ENCODE data around the gene RALB. TPM values are rescaled to one million over a fixed set of nuclear protein-coding genes. Genes with fewer than 3 reads are reported as not detected.
"Not testable (repeated sequence)": the region's sequence is repeated elsewhere in the genome, so short reads cannot be mapped to it uniquely, and the experiment has no call there.

The RALB gene
- total RNA-seq, 1 donor from 2014 or later = 50.5 TPM

GRCh38 chr2:120224735-120225548 is 27.7 kb upstream of the RALB start:
- no peak for DNase-seq (ENCODE audit: low spot score)

DNA sequence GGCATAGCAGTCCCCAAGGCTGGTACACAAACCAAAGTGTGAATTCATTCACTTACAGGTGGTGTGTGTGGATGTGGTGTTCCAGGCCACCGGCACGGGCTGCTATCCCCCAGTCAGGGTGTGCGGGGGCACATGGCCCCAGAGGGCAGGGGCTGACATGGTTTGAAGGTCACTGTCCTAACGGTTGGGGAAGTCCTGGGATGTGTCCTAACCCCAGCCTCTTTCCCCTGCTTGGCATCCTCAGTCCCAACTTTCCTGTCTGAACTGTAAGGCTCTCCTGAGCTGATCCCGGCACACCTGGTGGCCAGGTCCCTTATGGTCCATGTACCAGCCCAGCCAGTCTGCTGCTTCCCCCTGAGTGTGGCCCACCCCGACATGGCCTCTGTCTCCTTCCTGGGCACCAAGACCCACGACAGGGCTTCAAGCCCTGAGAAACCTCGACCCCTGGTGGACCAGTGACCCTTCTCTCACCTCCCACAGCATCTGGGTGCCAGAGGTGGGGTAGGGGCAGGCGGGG is 27.0 kb upstream of the RALB start:
- DNase-seq (ENCODE audit: low spot score) = no peak

DNA sequence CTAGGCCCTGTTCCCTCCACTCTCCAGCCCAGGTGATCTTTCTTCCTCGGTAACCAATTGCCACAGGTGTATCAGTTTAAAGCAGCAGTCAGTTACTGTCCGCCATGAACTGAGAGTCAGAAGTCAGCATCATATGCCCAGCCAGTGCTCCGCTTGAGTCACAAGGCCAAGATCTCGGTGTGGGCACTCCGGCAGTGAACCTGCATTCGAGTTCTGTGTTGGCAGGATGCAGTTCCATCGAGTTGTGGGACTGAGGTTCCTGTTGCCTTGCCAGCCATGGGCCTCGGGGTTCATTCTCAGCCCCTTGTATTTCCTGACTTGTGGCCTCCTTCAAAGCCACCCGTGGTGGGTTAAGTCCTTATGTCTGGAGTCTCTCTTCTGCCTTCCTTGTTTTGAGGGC is 26.3 kb upstream of the RALB start:
- DNase-seq (ENCODE audit: low spot score) = no peak

DNA sequence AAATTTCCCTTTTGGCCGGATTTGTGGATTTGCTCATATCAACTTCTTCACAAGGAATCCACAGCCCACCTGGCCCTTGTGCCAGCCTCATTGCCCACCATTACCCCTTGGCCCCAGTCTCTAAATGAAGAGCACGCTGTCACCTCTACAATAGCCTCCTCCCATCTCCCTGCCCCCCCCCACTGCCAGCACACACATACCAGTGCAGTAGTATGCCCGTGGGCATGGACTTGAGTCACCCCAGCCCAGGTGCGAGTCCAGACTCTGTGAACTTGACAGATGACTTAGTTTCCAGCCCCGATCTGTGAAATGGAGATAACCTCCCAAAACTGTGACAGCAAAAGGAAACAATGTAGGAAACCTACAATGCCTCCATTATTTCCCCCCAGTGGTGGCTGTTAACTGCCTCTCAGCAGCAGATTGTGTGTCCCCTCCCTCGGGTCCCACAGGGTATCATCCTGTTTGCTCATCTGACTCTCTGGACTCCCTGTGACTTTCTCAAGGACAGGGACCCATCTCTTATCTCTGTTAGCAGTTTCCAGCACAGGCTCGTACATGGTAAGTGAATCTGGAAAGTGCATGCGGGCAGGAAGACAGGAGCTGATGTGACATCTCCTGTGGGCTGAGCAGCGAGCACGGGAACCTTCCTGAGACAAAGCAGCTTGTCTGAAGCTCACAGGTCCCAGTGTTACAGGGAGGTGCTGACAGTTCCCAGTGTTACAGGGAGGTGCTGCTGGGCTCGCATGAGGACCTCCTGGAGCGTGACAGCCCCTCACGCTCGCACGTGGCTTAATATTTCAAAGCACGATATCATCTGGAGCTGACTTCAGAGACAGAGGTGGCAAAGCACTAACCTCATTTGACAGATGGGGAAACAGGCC is 25.3 kb upstream of the RALB start:
- no peak for DNase-seq (ENCODE audit: low spot score)

- DNase-seq (ENCODE audit: low spot score) = no peak
Measured at GRCh38 chr2:120228503-120228902, 24.1 kb upstream of the RALB start.

- no peak for DNase-seq (ENCODE audit: low spot score)
Measured at GRCh38 chr2:120229341-120229740, 23.3 kb upstream of the RALB start.

DNA sequence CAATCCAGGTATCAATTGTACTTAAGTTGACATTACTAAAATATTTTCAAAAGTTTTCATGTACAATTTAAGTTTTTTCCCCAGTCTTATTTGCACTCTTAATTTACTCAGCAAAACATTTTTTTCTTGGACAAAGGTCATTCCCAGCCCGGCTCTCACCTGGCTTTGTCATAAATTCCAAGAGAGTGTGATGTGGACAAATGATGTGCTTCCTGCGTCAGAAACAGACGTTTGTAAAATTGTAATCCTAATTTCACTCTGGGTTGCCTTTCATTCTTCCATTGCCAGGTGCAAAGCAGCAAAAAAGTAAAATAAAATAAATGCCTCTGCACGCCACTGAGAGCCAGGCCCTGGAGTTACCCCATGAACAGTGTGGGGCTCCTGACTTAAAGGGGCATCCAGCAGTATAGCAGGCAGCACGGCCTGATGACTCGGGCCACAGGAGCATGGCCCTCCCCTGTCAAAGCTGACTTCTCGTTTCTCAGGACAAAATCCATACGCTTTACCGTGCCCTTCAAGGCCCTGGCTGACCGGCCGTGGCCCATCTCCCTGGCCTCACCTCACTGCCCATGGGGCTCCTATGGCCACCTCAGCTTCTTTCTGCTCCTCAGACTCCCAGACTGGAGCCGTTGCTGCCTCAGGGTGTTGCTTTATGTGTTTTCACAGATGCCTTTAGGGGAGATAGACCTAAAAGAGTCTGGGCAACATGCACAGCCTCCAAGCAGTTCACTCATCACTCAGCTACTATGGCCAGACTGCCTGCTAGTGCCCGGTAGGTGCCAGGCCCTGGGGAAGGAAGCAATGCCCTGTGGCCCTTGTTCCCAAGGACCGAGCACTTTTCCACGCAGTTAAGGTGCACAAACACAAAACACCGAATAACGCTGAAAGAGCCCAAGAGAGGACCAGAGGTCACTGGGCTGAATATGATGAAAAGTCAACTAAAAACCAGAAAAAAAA is 21.9 kb upstream of the RALB start:
- DNase-seq (ENCODE audit: low spot score) = no peak

DNA sequence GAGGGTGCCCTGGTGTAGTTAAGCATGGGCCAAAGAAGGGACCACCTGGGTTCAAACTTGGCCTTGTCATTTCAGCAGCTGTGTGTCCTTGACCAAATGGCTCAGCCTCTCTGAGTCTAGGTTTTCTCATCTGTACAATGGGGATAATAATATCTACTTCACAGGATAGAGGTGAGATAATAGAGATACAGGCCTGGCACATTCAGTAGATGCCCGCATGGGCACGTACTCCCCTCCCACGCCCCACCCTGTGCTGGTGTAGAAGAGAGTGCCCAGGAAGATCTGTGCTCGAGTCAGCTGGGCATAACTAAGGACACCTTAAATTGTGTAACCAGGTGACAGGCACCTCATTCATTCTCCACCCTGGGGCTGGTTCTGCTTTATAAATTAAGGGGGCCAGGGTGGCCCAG is 21.1 kb upstream of the RALB start:
- no peak for DNase-seq (ENCODE audit: low spot score)

- DNase-seq (ENCODE audit: low spot score) = no peak
Measured at GRCh38 chr2:120231974-120232635, 20.5 kb upstream of the RALB start.

GRCh38 chr2:120233292-120233691 is 19.4 kb upstream of the RALB start:
- DNase-seq (ENCODE audit: low spot score) = no peak

DNA sequence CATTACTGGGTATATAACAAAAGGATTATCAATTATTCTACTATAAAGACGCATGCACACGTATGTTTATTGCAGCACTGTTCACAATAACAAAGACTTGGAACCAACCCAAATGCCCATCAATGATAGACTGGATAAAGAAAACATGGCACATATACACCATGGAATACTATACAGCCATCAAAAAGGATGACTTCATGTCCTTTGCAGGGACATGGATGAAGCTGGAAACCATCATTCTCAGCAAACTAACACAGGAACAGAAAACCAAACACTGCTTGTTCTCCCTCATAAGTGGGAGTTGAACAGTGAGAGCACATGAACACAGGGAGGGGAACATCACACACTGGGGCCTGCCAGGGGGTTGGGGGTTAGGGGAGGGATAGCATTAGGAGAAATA is 17.5 kb upstream of the RALB start:
- DNase-seq (ENCODE audit: low spot score) = not testable (repeated sequence)

DNA sequence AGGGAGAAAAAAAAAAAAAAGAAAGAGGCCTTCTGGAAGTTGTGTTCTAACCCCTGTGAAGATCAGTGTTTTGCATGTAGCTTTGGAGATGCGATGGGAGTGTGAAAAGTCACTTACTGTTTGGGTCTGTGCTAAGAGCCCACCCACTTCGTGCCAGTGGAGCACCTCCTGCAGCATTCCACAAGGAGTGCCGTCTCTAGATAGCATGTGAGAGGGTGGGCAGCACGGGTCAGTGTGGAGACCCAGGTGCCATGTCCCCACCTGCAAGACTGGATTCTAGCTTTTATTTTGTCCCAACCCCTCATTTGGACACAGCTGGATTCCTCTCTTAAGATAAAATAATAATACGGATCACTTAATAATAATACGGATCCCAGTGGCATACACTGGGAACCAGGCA is 17.0 kb upstream of the RALB start:
- DNase-seq (ENCODE audit: low spot score) = no peak

DNA sequence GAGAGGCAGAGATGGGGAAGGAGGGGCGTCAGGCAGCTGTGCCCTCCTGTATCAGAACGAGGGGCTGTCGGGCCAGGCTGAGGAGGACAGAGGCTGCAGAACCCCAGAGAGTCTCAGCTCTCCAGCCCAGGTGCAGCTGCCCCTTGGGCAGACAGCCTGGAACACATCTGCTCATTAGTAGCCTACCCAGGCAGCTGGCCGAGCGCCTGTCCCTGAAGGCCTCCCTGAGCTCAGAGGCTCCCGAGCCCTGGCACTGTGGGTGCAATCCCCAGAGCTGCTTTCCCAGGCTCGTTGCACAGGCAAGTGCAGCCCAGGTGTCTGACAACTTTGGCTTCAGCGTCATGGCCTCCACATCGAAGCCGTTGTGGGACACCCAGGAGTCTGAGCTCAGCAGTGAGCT is 16.3 kb upstream of the RALB start:
- DNase-seq (ENCODE audit: low spot score) = no peak

GRCh38 chr2:120236791-120237190 is 15.9 kb upstream of the RALB start:
- DNase-seq (ENCODE audit: low spot score) = no peak

DNA sequence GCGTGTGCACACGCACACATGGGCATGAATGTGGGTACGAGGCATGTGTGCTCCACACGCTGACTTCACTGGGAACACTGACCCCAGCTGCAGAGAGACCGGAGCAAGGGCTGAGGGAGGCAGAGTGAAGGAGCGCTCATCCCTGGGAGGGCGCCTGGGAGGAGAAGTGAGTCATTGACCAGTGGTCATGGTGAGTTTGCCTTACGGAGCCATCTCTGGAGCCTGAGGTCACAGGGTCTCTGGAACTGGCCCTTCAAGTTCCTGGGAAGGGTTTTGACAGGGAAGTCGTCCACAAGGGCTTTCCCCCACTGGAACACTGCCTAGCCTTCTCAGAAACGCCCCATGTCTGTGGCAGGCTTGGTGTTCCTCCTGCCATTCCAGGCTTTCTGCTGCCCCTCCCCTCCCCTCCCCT is 15.2 kb upstream of the RALB start:
- DNase-seq (ENCODE audit: low spot score) = no peak

DNA sequence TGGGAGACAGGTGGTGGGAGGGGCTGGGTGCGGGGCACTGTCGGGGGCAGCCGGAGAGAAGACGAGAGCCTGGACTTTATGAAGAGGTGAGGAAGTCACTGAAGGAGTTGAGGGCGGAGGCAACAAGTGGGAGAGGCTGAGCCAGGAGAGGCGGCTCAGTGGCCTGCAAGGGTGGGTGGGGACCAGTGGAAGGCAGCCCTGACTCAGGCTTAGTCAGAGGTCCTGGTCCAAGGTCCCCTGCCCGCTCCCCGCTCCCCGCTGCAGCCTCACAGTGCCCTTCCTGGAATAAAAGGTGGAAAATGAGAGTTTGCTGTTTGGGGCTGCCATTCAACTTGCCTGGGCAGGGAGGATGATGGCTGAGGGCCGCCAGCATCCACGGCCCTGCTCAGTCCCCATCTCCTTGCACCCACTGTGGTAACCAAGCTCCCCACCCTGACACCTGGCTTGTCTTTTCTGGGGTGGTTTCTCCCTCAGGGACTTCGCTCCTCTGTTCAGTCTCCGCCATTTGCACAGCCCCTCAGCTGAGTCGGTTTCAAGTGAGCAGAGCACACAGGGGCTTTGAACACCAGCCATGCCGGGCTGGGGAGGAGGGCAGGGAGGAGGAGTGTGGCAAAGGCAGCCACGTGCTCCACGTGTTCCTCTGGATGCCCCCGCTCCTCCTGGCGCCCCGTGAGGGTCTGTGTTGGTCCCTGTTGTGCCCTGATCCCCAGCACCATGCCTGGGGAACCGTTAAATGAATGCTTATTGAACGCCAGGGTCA is 13.7 kb upstream of the RALB start:
- no peak for DNase-seq (ENCODE audit: low spot score)

DNA sequence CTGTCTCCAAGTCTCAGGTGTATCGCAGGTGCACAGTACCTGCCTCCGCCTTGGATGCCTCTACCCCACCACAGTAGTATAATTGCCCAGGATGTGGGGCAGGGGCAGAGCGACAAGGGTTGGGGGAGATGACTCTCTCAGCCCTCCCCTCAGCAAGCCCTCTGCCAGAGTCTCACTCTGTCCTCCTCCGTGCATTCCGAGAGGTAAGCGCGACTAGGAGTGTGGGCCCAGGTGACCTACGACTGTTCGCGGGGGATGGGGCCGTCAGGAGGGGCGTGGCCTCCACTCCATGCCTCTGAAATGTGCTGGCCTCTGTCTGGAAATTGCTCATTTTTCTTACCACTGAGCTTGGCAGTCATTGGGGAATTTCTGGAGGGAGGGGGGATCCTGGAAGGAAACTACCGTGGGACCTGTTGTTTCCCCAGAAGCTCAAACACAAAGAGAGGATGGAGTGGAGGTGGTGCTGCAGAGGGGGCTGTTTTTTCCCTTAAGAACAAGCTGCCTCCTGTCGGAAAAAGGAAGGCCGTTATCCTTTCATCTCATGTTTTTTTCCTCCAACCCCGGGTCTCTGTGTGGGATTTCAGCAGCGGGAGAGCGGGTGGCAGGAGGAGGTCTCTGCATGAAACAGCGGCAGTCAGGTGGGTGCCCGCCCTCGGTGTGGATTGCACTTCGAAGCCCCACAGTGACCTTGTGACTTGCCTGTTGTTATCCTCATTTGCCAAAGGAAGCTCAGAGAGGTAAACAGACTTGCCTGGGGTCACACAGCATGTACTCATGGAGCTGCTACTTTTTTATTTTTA is 13.0 kb upstream of the RALB start:
- DNase-seq (ENCODE audit: low spot score) = no peak

GRCh38 chr2:120240901-120241429 is 11.7 kb upstream of the RALB start:
- no peak for DNase-seq (ENCODE audit: low spot score)

DNA sequence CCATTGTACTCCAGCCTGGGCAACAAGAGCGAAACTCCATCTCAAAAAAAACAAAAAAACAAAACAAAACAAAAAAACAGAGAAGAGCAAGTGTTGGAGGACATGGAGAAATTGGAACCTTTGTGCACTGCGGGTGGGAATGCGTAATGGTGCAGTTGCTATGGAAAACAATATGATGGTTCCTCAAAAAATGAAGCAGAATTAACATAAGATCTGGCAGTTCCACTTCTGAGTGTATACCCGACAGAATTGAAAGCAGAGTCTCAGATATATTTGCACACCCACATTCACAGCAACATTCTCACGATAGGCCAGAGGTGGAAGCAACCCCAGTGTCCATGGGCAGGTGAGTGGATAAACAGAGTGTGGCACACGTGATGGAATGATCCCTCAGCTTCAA is 11.0 kb upstream of the RALB start:
- DNase-seq (ENCODE audit: low spot score) = no peak
